Fibroblast of skin of scalp (primary cell): ENCODE results near the gene ZFYVE28. TPM values are rescaled to one million over a fixed set of nuclear protein-coding genes. Genes with fewer than 3 reads are reported as not detected.
A peak's percentile ranks its signal among the peaks of the same experiment; 100 is the strongest.
"Not testable (repeated sequence)": the region's sequence is repeated elsewhere in the genome, so short reads cannot be mapped to it uniquely, and the experiment has no call there.

Source experiments
- DNase-seq: peaks from one replicate; pipeline ENCODE4 v3.0.0-alpha.2; 2013
- polyA plus RNA-seq, 2 experiments: library from polyadenylated mRNA; unstranded; fragments of 120-200 nt; gene quantifications; one replicate each; pipeline ENCODE4 v1.2.1, GENCODE V29; 2013; ENCODE audit not compliant: insufficient read length in 2 of 2

Gene ZFYVE28
- 1.7 TPM for polyA plus RNA-seq (2013, experiment 1 of 2; ENCODE audit: insufficient read length)
- 1.8 TPM for polyA plus RNA-seq (2013, experiment 2 of 2; ENCODE audit: insufficient read length)

DNA sequence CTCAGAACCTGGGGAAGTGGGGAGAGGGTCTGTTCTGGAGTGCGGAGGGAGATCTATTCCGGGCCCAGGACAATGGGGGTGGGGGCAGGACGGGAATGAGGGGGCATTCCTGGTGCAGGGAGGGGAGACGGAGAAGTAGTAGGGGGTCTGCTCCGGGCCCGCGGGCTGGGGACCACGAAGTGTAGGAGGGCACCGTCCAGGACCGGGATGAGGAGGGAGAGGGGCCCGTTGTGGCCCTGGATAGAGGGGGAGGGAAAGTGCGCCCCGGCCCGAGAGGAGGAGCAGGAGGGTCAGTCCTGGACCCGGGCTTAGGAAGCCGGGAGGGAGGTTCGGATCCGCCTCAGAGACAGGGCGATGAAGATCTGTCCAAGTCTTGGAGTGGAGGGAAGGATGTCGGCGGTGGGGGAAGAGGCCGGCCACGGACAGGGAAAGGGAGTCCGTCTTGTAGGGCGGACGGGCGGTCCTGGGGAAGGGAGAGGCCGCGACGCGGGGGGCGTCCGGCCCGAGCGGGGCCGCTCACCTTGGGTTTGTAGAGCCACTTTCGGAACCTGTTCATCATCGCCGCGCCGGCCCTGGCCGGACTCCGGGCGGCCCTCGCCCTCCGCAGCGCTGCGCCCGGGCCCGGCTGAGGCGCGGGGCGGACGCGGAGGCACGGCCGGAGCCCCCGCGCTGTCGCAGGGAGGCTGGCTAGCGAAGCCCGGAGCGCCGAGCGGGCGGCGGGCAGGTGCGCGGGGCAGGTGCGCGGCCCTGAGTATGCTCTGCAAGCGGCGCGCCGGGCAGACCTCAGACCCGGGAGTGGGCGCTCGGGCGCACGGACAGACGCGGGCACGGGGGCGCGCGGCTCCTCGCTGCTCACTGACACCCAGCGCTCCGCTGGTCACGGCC is at the start of gene ZFYVE28:
TSS of gene ZFYVE28 (minus strand) at position 881 of the 885 bp plus-strand sequence. CDS start at position 559, 322 bp downstream.
- no peak for DNase-seq

GRCh38 chr4:2465544-2465943 is 47.1 kb upstream of the ZFYVE28 start:
- not testable (repeated sequence) for DNase-seq

DNA sequence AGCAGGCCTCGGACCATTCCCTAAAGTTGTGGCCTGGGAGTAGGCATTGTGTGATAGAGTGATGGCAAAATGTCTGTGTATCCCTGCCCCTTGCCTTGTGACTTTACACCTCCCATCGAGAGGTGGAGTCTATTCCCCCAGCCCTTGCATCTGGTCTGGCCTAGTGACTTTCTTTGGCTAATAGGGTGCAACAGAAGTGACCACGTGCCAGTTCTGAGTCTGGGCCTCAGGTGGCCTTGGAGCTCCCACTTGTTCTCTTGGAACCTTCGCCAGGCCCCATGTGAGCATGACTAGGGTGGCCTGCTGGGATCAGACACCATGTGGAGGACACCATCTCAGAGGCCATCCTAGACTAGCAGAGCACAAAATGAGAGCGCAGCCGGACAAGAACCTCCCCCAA is 46.6 kb upstream of the ZFYVE28 start:
- no peak for DNase-seq

DNA sequence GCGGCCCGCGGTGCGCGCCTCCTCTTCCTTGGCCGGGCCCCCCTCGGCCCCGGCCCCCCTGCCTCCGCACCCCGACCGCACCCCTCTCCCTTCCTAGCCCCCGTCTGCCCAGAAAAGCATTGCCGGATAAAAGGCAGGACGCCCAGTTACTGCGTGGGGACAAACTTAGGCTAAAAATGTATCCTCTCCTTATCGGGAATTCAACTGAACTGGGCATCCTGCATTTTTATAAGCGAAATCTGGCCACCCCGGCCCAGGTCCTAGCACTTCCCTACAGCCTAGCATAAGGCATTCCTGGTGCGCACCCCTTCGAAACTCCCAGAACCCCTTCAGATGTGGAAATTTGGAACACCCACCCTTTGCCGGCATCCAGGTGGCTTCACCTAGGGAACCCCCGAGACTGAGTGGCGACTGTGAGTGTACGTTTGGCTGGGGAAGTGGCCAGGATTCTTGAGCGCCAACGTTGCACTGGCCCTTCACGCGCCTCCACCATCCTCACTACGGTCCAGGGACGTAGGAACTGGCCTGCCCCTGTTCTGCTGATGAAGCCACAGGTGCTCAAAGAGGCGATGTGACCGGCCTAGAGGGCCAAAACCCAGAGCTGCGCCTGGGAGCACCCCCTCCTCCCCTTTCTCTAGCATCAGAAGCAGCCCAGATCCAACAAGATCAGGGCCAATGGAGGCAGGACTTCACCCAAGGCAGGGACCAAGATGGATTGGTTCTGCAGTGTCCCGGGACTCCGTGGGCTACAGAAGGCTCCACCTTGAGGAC is 44.7 kb upstream of the ZFYVE28 start:
- no peak for DNase-seq

GRCh38 chr4:2462218-2462991 is 44.0 kb upstream of the ZFYVE28 start:
- DNase-seq: peak; percentile 74

GRCh38 chr4:2461246-2461960 is 43.0 kb upstream of the ZFYVE28 start:
- no peak for DNase-seq

DNA sequence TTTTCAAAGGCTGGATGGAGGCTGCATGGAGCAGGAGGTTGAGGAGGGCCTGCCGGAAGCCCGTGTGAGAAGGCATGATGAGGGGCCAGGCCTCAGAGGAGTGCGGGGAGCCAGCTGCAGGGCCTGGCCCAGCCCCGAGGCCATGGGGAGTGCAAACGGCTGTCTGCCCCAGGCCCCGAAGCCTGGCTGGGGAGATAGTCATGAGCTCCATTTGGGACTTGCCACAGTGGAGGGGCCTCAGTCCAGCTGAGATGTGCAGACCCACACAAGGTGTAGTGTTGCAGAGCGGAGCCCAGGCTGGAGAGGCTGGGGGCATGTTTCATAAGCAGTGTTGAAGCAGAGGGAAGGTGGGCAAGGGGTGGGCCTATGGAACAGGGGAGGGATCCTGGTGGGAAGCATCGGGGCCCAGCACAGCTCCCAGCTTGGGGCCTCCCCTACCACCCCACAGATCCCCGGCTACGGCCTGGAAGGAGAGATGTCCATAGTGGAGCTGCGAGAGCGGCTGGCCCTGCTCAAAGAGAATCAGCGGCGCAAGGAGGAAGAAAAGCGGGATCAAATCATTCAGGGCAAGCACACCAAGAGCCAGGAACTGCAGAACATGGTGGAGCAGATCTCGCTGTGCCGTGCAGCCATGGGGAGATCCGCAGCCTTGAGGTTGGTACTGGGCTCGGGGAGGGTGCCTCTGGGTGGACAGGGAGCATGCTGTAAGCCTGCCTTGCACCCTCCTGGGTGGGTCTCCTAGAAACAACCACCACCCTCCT is 41.3 kb upstream of the ZFYVE28 start:
- no peak for DNase-seq

GRCh38 chr4:2458546-2459491 is 40.4 kb upstream of the ZFYVE28 start:
- no peak for DNase-seq

DNA sequence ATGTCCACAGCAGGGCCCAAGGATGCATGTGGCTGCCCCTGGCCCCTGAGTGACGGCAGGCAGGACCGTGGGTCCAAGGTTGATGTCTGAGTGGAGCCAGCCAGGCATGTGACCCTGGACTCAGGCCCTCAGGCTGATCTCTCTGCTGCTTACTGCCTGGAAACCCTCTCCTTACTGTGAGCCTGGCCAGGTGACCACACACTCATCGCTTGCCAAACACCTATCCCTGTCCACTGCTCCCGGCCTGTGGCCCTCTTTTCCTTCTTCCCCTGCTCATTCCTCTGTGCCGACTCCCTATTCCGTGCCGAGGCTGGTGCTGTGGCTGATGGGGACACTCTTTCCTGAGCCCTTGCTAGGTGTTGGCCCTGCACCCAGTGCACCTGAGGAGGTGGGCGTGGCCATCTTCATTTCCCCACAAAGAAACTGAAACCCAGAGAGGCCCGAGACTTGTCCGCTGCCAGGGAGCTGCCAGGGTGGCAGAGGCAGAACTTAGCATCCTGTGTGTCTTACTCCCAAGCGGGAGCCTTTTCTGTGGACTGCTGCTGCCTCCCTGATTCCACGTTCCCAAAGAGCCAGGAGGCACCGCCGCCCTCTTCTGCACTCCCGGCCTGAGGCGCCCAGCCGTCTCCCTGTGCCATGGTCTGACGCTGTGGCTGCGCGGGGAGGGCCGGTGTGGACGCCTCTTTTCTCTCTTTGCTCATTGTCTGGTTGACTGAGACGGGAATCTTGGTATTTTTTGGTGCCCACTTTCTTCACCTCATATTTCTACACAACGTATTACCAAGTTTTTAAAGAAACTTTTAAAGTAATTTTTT is 39.2 kb upstream of the ZFYVE28 start:
- no peak for DNase-seq

DNA sequence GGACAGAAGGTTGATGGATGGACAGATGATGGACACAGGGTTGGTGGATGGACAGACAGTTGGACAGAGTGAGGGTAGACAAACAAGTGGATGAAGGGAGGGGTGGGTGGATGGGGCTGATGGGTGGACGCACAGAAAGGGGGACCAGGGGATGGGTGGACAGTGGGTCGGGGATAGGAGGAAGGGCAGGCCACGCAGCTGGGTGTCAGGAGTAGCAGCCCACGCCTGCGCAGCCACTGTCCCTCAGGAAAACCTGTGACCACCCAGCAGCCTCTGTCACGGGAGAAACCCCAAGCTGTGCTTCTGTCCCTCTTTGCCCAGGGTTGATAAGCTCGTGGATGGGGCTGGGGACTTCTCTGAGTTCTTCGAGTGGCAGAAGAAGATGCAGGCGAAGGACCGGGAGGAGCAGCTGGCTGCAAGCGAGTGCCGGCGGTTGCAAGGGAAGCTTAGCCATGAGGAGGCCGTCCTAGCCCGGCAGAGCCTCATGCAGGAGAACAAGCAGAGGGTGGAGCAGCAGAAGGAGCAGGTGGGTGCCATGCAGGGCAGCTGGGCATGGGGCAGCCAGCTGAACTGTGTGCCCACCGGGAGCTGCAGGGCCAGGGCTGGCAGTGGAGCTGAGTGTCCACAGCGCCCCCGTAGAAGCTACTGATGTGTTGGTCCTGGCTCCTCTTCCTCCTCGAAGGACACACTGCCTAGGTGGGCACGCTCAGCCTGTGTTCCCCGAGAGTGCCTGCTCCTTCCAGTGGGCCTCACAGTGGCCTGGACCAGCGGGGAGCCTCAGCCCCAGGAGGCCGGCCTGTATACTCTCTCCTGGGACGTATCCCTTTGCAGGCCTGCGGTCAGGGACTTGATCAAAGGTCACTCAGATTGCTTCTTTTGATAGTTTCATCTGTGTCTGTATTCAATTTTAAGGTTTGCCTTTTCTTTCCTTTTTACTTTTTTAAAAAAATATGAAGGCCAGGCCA is 33.7 kb upstream of the ZFYVE28 start:
- no peak for DNase-seq

DNA sequence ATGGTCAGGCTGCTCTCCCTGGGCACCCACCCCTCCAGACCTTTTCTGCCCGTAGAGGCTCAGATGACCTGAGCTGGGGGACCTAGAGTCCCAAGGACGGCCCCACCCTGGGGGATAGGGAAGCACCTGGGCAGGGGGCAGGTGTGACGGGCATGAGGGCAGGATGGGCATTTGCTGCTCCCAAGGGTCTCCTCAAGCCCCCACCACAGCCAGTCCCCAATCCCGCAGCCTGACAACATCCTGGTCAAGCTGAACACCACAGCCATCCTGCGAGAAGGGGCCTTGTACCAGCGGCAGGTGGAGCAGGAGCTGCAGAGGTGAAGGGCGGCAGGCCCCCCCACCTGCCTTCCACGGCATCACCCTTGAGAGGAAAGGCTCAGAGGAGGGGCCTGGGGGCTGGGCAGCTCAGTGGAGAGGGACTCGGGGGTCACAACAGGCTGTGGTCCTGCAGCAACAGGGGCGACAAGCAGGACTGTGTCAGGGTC is 32.6 kb upstream of the ZFYVE28 start:
- no peak for DNase-seq

GRCh38 chr4:2450394-2451035 is 32.1 kb upstream of the ZFYVE28 start:
- no peak for DNase-seq

- no peak for DNase-seq
Measured at GRCh38 chr4:2449511-2450392, 31.3 kb upstream of the ZFYVE28 start.

GRCh38 chr4:2449051-2449450 is 30.6 kb upstream of the ZFYVE28 start:
- DNase-seq: no peak

DNA sequence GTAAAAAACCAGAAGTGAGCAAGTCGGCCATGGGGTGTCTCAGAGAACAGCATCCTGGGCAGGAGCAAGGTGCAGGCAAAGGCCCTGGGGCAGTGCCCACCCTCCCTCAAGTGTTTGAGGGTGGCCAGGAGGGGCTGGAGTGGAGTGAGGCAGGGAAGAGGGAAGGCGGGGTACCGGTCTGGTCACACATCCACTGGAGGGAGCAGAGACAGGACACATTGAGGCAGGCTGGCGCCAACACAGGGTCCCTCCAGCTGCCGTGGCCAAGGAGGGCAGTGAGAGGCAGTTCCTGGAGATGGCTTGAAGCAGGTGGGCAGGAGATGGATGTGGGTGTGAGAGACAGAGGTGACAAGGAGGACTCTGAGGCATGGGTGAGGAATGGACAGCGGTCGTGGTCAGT is 30.1 kb upstream of the ZFYVE28 start:
- DNase-seq: no peak
